Measurements from ENCODE around the gene ZNF526. TPM values are rescaled to one million over a fixed set of nuclear protein-coding genes. Genes with fewer than 3 reads are reported as not detected.
A peak's percentile ranks its signal among the peaks of the same experiment; 100 is the strongest.

Gene ZNF526
- total RNA-seq, 2 experiments from 2014 or later, result 21.5 to 21.7 TPM

DNA sequence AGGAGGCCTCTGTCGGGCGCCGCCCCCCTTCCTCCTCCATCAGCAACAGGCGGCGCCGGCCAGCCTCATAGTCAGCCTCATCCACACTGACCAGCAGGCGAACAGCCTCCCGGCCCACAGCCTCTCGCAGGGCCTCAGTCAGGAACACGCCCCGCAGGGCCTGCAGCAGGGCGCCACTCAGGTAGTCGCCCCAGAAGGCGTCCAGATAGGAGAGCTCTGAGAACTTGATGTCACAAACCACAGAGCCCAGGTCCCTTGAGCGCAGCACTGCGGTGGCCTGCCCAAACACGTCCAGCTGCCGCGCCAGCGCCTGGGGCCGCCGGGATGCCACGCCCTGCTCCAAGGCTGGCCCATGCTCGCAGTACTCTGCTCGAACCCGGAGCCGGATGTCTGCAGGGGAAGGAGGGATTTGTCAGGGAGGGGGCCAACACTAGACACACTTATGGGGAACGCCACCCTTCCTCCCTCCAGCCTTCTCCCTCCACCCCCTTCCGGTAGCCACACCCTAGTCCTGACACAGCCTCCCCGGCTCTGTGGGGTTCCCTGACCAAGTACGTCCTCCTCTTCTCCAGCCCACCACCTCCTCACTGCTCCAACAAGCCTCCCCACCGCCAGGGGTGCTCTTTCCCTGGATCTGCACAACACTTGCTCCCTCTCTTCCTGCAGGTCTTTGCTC, 20.5 kb upstream of the ZNF526 start:
- Mint-ChIP-seq H3K4me3 (peak overlapping the region; percentile 72), H3K27me3 (no peaks in the 10 kb centered on the region), H3K36me3 (ENCODE audit: low read depth) (peaks cover 83% of the 10 kb centered on the region), H3K9me3 (no peaks in the 10 kb centered on the region), H3K27ac (peak overlapping the region; percentile 98), H3K4me1 (peaks cover 86% of the 10 kb centered on the region)
- peak; percentile 91 for DNase-seq
- ChIA-PET CTCF (interaction anchor here (0.7 to 4.4 kb wide), 18 partner anchors 8 to 99 kb away, joined by 3 to 23 read pairs (median 5); partner anchors contain the start of genes DEDD2, GSK3A, POU2F2 and ZNF526), POLR2A (interaction anchor here (0.7 to 5.8 kb wide), 19 partner anchors 8 to 86 kb away, joined by 3 to 82 read pairs (median 7); partner anchors contain the start of genes CIC, DEDD2, GSK3A and POU2F2)

DNA sequence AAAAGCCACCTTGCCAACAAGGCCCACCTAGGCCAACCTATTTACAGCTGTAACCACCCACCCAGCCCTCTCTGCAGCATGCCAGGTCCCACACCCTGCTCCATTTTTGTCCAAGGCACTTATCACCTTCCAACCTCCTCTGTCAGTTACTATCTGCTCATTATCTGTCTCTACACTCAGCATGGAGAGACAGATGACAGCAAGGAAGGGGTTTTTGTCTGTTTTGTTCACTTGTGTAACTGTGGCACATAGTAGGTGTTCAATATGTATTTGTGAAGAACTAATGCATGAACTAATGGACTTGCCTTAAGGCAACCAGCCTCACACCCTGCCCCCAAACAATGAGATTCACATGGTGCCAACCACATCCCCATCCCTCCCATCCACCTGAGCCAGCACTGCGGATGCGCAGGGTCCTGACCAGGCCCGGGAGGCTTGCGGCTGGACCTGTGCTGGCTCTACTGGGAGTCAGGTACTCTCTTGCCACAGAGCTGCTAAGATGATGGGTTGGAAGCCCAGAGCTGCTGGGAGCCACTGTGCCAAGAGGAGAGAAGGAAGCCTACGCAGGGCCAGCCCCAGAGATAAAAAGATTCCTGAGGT, 19.9 kb upstream of the ZNF526 start:
- POLR2A ChIA-PET, result interaction anchor here (0.7 to 5.8 kb wide), 16 partner anchors 9 to 81 kb away, joined by 3 to 82 read pairs (median 12); partner anchors contain the start of genes CIC, DEDD2, GSK3A and POU2F2
- DNase-seq, result no peak
- Mint-ChIP-seq H3K4me3 (peak overlapping the region; percentile 72), H3K4me1 (peaks cover 93% of the 10 kb centered on the region), H3K27ac (peak overlapping the region; percentile 98), H3K36me3 (ENCODE audit: low read depth) (peaks cover 88% of the 10 kb centered on the region), H3K9me3 (no peaks in the 10 kb centered on the region), H3K27me3 (no peaks in the 10 kb centered on the region)
- CTCF ChIA-PET, result interaction anchor here (0.8 to 4.4 kb wide), 13 partner anchors 9 to 79 kb away, joined by 3 to 23 read pairs (median 6); partner anchors contain the start of genes DEDD2, GSK3A and ZNF526

DNA sequence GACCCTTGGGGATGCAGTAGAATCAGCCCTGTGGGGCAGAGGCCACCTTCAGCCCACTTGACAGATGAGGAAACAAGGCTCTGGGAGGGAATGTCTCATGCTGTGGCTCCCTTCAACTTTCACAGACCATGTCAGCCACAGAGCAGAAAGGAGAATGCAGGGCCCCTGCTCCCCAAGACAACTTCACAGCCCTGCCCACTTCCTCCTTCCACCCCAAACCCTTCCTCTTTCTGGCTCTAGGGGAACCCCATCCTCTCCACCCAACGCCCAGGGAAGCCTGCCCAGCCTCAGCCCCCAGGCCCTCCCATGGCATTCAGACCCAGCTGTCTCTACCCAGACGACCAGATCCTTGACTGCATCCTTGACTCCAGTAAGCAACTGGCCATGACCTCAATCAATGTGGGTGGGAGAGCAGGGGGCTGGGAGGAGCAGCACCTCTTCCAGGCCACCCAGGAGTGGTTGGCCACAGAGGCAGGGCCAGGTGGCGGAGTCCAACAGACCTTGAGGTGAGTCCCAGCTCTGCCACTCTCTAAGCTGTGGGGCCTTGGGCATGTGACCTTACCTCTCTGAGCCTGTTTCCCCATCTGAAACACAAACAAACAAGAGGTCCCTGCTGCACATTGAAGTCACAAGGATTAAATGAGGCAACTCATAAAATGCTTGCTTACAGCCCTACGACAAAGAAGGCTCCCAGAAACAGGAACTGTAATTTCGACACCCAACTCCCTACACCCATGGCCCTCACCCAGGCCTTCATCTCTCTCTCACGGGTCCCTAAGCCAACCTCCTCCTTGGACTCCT, 18.4 kb upstream of the ZNF526 start:
- CTCF ChIA-PET, result interaction anchor here (0.8 to 4.4 kb wide), 6 partner anchors 15 to 78 kb away, joined by 3 to 23 read pairs (median 10); partner anchors contain the start of genes DEDD2 and ZNF526
- peaks cover 92% of the 10 kb centered on the region for H3K36me3 Mint-ChIP-seq (ENCODE audit: low read depth)
- H3K27me3 Mint-ChIP-seq, result no peaks in the 10 kb centered on the region
- H3K27ac Mint-ChIP-seq, result peak overlapping the region; percentile 98
- POLR2A ChIA-PET, result interaction anchor here (0.7 to 5.8 kb wide), 11 partner anchors 11 to 79 kb away, joined by 3 to 82 read pairs (median 5); partner anchors contain the start of genes CIC, DEDD2 and GSK3A
- H3K9me3 Mint-ChIP-seq, result no peaks in the 10 kb centered on the region
- H3K4me1 Mint-ChIP-seq, result peaks cover 88% of the 10 kb centered on the region
- H3K4me3 Mint-ChIP-seq, result peak overlapping the region; percentile 83
- DNase-seq, result peak; percentile 73

DNA sequence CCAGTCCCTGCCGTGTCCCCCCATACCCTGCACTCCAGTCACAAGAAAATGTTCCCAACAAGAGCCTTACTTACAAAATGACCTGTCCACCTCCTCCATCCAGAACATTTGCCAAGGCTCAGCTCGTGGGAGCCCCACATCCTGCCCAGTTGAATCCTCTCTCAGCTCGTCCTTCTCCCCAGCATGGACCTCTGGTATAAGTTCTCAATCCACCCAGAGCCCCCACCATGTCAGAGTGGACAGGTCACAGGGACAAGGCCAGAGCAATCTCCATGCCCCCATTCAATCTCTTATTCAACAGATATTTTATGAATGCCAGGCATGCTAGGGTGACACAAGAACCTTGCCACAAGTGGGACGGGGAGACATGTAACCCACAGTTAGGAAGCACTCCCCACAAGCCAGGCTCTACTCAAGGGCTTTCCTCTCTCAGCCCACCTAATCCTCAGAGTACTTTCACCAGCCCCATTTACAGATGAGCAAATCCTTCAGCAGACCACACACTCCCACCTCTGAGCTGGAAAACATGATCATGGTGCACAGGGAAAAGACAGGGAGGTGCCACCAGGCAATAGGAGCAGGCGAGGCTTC, 17.7 kb upstream of the ZNF526 start:
- DNase-seq, result no peak
- ChIA-PET POLR2A (interaction anchor here (1.0 to 5.8 kb wide), 8 partner anchors 10 to 79 kb away, joined by 3 to 82 read pairs (median 19); partner anchors contain the start of genes CIC, DEDD2 and GSK3A), CTCF (interaction anchor here (1.0 to 4.3 kb wide), 5 partner anchors 14 to 79 kb away, joined by 3 to 19 read pairs (median 5); partner anchors contain the start of gene ZNF526)
- H3K9me3 Mint-ChIP-seq, result no peaks in the 10 kb centered on the region
- peaks cover 90% of the 10 kb centered on the region for H3K36me3 Mint-ChIP-seq (ENCODE audit: low read depth)
- peak overlapping the region; percentile 98 for H3K27ac Mint-ChIP-seq
- peak overlapping the region; percentile 83 for H3K4me3 Mint-ChIP-seq
- H3K27me3 Mint-ChIP-seq, result no peaks in the 10 kb centered on the region
- H3K4me1 Mint-ChIP-seq, result peaks cover 87% of the 10 kb centered on the region

DNA sequence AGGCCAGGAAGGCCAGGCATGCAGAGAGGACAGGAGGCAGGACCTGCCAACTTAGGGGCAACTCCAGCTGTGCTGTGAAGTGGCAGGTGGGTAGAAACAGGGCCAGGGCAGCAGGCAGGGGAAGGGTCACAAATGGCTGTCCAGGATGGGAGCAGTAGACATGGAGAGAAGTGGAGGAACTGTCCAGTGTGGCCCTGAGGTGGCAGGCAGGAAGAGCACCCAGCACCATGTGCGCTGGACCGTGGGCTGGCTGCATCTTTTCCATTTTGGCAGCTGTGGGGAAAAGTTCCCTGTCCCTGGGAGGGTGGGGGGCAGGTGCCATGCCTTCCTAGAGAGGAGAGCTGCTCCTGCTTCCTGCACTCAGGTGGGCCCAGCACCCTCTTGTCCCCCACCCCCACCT, 16.4 kb upstream of the ZNF526 start:
- peaks cover 89% of the 10 kb centered on the region for H3K4me1 Mint-ChIP-seq
- no peak overlapping the region for H3K4me3 Mint-ChIP-seq
- peaks cover 93% of the 10 kb centered on the region for H3K36me3 Mint-ChIP-seq (ENCODE audit: low read depth)
- H3K9me3 Mint-ChIP-seq, result no peaks in the 10 kb centered on the region
- peak overlapping the region; percentile 70 for H3K27ac Mint-ChIP-seq
- POLR2A ChIA-PET, result interaction anchor here (0.7 to 1.0 kb wide), 2 partner anchors 12 to 106 kb away, joined by 3 to 4 read pairs; no protein-coding TSS in a partner anchor
- CTCF ChIA-PET, result no interaction called here
- H3K27me3 Mint-ChIP-seq, result no peaks in the 10 kb centered on the region
- no peak for DNase-seq

DNA sequence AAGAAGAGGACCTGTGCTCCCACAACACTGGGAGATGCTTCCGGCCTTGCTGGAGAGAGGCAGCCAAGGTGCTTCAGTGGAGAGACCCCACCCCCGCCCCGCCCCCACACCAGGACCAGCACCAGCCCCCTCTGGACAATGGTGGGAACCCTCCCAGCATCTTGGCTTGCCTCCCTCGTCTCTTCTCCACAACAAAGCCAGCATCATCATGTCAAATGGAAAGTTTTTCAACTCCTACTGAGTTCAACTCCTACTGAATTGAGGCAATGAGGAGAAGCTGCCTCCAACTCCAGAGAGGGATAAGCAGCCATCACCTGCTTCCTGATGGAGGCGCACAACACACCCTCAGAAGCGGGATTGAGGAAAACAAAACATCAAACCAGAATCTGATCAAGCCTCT, 15.4 kb upstream of the ZNF526 start:
- ChIA-PET CTCF (no interaction called here), POLR2A (no interaction called here)
- H3K4me1 Mint-ChIP-seq, result peaks cover 86% of the 10 kb centered on the region
- no peak overlapping the region for H3K4me3 Mint-ChIP-seq
- H3K9me3 Mint-ChIP-seq, result no peaks in the 10 kb centered on the region
- H3K36me3 Mint-ChIP-seq (ENCODE audit: low read depth), result peaks cover 91% of the 10 kb centered on the region
- no peak for DNase-seq
- no peaks in the 10 kb centered on the region for H3K27me3 Mint-ChIP-seq
- H3K27ac Mint-ChIP-seq, result peak overlapping the region; percentile 68

DNA sequence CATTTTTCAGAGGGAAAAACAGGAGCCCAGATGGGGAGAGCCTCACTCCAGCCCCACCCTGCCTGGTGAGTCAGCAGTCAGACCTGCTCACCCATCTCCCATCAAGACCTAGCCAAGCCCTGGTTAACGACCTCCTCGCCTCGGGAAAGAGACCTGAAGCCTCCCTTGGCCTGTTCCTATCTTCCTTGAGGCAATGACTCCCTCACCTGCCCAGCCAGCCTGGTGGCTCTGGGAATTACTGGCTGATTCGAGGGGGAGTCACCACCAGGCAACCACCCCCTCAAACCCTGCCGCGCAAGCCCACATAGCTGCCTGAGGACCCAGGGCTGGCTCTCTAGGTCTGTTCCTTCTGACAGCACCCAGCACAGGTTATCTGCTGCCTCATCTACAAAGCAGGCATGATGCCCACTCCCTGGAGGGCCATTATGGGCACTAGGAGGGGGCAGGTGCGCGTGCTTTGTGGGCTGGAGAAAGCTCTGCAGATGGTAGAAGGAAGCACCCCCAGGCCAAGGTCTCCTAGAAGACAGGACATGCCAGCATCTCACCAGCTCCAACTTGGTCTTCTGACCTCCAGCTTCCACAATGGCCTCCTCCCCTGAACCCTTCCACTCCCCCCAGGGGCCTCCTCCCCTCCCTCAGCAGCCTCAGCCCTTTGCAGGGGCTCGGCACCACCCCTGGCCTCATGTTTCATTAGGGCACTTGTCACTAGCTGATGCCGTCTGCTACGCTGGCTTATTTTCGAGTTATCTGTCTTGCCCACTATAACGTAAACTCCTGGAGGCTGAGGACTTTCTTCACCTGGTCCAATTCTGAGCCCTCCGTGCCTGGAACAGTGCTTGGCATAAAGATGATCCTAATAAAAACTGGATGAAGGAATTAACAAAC, 13.0 kb upstream of the ZNF526 start:
- Mint-ChIP-seq H3K4me1 (peaks cover 71% of the 10 kb centered on the region), H3K36me3 (ENCODE audit: low read depth) (peaks cover 77% of the 10 kb centered on the region), H3K27ac (peak overlapping the region; percentile 73), H3K4me3 (no peak overlapping the region), H3K9me3 (no peaks in the 10 kb centered on the region), H3K27me3 (no peaks in the 10 kb centered on the region)
- CTCF ChIA-PET, result interaction anchor here (0.7 to 1.5 kb wide), 2 partner anchors 8 to 758 kb away, joined by 4 to 5 read pairs; no protein-coding TSS in a partner anchor
- POLR2A ChIA-PET, result interaction anchor here (1.2 to 2.8 kb wide), 4 partner anchors 9 to 21 kb away, joined by 3 to 13 read pairs (median 6); partner anchors contain the start of gene DEDD2
- no peak for DNase-seq

DNA sequence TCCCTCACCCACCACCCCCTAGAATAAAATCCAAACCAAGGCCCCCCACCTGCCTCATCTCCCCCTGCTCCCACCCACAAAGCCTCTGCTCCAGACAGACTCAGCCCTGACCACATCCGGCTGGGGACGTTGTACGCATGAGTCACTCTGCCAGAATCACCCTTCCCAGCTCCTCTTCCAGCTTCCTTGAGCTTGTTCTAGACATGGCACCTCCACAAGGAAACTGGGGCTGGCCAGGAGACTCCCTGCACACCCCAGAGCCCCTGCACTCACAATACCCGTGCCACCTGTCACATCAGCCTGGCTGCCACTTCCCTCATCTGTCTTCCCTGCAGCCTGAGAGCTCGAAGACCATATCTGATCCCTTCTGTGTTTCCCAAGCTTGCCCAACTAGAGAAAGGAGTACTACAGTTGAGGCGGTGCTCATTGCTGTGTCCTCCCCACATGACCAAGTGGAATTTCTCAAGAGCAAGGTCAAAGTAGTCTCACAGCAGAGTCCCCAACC, 12.3 kb upstream of the ZNF526 start:
- peaks cover 76% of the 10 kb centered on the region for H3K36me3 Mint-ChIP-seq (ENCODE audit: low read depth)
- CTCF ChIA-PET, result interaction anchor here (0.7 to 1.5 kb wide), 2 partner anchors 9 to 759 kb away, joined by 4 to 5 read pairs; no protein-coding TSS in a partner anchor

DNA sequence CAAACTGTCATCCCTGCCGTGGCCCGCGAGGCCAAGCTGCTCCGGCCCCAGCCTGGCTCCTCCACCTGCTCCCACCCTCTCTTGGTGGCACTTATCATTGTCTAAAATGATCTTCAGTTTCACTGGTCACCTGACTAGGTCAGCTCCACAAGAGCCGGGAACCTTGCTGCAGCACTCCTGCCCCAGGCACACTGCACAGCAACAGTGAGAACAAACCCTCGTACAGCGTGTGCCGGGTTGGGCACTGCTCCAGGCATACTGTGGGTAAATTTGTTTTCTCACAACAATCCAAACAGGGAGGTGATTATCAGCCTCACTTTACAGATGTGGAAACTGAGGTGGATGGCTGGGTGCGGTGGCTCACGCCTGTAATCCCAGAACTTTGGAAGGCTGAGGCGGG, 11.5 kb upstream of the ZNF526 start:
- Mint-ChIP-seq H3K4me1 (peaks cover 71% of the 10 kb centered on the region), H3K36me3 (ENCODE audit: low read depth) (peaks cover 76% of the 10 kb centered on the region), H3K27ac (peak overlapping the region; percentile 31), H3K9me3 (no peaks in the 10 kb centered on the region), H3K27me3 (no peaks in the 10 kb centered on the region), H3K4me3 (no peak overlapping the region)
- no peak for DNase-seq
- POLR2A ChIA-PET, result no interaction called here
- CTCF ChIA-PET, result no interaction called here

More for the DNA sequence above, 12.3 kb upstream of the ZNF526 start:
- Mint-ChIP-seq H3K27me3 (no peaks in the 10 kb centered on the region), H3K27ac (peak overlapping the region; percentile 73), H3K4me1 (peaks cover 71% of the 10 kb centered on the region), H3K9me3 (no peaks in the 10 kb centered on the region), H3K4me3 (no peak overlapping the region)
- POLR2A ChIA-PET, result interaction anchor here (1.2 to 2.8 kb wide), 4 partner anchors 8 to 22 kb away, joined by 3 to 13 read pairs (median 6); partner anchors contain the start of gene DEDD2
- DNase-seq, result no peak

DNA sequence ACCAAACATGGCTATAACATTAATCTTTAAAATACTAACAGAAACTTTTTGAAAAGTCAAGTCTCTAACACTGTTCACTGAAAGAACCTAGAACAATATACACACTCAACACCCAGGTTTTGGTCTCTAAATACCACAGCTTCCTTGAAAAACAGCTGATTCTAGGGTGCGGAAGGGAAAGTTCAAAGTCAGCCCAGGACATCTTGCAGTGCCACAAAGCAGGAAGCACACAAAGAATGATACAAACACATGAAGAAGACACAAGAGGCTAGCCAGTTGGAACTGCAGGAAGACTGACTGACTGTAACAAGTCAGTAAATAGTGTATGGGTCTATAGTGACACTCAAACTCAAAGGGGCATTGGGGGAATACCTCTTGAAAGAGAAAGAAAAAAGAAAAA, 7.2 kb upstream of the ZNF526 start:
- POLR2A ChIA-PET, result interaction anchor here (0.9 to 1.0 kb wide), 2 partner anchors 11 to 28 kb away, joined by 4 read pairs; no protein-coding TSS in a partner anchor
- no peak for DNase-seq
- H3K4me1 Mint-ChIP-seq, result peaks cover 72% of the 10 kb centered on the region

More for the DNA sequence above, 7.2 kb upstream of the ZNF526 start:
- H3K4me3 Mint-ChIP-seq, result peak overlapping the region; percentile 1
- peak overlapping the region; percentile 74 for H3K27ac Mint-ChIP-seq
- H3K27me3 Mint-ChIP-seq, result no peaks in the 10 kb centered on the region
- no peaks in the 10 kb centered on the region for H3K9me3 Mint-ChIP-seq
- H3K36me3 Mint-ChIP-seq (ENCODE audit: low read depth), result peaks cover 70% of the 10 kb centered on the region
- CTCF ChIA-PET, result interaction anchor here (0.6 to 1.0 kb wide), 2 partner anchors 14 to 26 kb away, joined by 4 to 5 read pairs; no protein-coding TSS in a partner anchor
